Right kidney (tissue), 1 donor: ENCODE results near the gene KRT23.
"Not testable (repeated sequence)": the region's sequence is repeated elsewhere in the genome, so short reads cannot be mapped to it uniquely, and the experiment has no call there.

Experiments used
- DNase-seq: peaks from one replicate; pipeline ENCODE4 v3.0.0-alpha.2; 2016

The KRT23 gene

DNA sequence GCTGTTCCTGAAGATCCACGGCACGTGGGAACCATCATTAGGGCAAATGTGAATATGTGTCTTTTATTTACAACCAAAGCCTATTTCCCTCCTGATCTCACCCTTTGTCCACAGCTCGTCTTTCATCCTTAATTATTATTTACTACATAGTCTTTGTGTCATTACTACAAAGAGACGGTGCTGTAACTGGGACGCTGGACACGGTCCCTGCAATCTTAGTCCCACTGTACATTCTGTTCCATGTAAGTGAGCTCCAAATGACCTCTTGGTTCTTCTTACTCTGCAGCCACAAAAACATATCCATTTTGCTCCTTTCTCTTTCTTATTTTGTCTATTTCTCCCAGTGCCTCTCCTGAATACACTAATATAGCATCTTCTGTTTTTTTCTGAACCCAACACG is 12.7 kb upstream of the KRT23 start:
- no peak for DNase-seq

DNA sequence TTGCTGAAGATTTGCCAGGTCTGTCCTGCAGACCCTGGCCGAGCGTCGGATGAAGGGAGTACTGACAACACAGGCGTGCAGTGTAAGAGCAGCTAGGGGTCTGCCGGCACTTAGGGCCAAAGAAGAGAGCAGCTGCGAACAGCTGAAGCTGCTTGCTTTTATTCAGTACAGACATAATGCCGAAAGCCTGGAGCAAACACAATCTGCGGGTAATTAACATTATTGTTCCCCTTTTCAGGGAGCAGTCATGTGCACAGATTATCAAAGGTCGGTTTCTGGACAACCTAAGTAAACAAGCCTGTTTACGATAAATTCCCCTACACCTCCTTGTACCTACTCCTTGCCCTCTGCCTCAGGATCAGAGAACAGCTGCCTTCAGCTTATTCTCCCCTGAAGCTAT is 12.0 kb upstream of the KRT23 start:
- peak; percentile 48 for DNase-seq

DNA sequence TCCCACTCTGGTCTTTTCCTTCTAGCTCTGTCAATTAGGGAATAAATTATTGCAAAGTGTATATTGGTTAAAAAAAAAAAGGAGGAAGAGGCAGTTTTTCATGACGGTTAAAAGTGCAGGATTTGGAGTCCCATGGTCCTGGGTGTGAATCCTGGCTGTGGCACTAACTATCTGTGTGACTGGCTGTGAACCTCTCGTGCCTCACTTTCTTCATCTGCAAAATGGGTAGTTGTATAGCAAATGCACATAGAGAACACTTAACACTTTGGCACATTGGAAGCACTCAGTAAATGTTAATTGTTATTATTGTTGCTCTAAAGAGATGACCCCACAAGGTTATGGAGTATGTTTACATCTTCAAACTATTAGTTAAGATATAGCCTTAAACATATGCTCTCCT is 10.5 kb upstream of the KRT23 start:
- no peak for DNase-seq

DNA sequence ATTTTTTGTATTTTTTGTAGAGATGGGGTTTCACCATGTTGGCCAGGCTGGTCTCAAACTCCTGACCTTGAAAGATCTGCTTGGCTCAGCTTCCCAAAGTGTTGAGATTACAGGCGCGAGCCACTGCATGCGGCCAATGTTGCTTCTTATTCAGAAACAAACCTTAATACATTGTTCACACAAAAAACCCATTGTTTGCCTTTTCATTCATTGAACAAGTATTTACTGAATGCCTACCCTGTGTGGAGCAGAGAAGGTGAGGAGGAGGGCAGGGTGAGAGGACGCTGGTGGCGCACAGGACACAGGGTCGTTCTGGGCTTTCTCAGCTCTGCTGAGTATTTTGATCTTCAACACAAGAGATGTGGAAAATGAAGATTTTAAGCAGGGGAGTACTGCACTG is 8.0 kb upstream of the KRT23 start:
- no peak for DNase-seq

DNA sequence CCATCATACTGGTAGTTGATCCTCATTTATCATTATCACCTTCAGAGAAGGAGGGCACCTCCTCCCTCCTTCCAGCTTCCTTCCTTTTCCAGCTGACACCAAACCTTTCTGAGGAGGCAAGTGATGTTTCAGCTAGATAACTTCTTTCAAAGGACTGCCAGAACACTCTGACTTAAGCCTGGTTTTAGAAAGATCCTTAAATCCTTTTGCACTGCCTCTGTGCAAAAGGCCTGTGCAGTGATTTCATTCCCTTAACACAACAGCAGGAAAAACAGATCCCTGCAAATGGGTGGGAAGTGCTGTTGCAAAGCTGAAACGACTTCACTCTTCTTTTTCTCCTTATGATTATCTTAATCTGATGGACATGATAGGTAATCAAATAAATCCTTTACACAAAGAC is 7.1 kb upstream of the KRT23 start:
- DNase-seq, result no peak

DNA sequence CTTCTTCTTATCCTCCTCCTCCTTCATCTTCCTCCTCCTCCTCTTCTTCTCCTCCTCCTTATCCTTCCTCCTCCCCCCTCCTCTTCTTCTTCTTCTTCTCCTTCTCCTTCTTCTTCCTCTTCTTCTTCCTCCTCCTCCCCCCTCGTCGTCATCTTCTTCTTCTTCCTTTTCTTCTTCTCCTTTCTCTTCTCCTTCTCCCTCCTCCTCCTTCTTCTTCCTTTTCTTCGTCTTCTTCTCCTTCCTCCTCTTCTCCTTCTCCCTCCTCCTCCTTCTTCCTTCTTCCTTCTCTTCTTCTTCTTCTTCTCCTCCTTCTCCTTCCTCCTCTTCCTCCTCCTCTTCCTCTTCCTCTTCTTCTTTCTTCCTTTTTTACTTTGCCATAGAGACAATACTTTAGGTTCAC is 5.1 kb upstream of the KRT23 start:
- no peak for DNase-seq

DNA sequence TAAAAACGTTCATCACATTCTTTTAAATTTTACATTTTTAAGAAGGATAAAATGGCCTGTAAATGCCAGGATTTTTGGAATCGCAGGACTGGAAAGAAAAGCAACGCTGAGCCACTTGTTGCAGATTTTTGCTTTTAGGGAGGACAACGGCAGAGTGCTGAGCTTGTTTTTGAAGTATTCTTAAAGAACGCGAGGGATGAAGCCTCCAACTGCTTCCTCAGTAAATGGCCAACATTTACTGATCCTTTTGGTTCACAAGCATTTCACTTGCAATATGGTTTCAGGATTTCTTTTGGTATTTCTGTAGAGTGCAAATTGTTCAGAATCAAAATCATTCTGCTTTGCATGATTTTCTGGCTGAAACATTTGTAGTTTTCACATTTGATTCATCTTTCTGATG is 2.8 kb upstream of the KRT23 start:
- DNase-seq, result no peak

DNA sequence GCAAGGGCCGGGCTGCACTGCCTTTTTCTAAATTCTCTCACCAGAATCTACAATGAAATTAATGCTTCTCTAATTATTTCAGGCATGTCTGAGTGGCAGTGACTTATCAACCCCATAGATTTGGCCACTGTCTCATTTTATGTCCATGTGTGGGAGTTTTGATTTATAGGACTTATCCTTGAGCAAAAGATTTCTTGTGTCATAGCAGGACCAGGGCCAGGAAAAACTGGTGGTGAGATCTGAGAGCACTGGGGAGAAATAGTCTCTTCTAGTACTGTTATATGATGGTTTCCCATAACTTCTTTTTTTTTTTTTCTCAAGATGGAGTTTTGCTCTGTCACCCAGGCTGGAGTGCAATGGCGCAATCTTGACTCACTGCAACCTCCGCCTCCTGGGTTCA is 1.5 kb upstream of the KRT23 start:
- no peak for DNase-seq

GRCh38 chr17:40936976-40937375 is 470 bp downstream of the KRT23 start:
- DNase-seq, result no peak

GRCh38 chr17:40936437-40936971 is 942 bp downstream of the KRT23 start:
- no peak for DNase-seq

DNA sequence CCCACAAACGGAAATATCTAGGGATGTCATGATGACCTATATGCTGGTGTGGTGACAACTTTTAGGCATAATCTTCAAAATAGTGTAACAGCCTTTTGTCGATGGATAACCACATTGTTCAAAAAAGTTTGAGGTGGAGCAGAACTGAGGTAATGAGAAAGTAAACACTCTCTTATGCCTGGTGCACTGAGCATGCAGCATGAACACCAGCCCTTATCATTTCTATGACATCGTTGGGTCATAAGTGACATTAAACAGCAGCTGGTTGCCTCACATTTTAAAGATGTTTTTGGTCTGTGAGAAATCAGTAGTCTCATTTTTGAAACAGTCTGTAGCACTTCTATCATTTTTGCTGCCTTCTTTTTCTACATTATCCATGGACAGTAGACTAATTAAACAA is 1.8 kb downstream of the KRT23 start:
- DNase-seq, result no peak

GRCh38 chr17:40932608-40933007 is 4.8 kb downstream of the KRT23 start:
- DNase-seq, result no peak

DNA sequence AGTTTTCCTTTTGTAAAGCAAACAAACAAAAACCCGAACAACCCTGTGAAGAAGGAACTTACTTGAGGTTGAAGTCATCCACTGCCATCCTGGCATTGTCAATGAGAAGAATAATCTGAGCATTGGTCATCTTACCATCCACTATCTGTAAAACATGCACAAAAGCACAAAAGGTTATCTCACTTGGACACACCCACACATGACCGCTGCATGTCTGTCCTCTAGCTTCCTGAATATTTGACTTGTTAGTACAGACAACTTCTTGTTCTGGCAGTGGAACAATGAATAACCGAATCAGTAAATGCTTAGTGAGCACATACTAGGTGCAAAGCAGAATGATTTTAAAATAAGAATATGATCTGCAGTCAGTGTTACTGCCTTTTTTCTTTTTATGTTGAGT is 6.1 kb downstream of the KRT23 start:
- DNase-seq, result no peak

DNA sequence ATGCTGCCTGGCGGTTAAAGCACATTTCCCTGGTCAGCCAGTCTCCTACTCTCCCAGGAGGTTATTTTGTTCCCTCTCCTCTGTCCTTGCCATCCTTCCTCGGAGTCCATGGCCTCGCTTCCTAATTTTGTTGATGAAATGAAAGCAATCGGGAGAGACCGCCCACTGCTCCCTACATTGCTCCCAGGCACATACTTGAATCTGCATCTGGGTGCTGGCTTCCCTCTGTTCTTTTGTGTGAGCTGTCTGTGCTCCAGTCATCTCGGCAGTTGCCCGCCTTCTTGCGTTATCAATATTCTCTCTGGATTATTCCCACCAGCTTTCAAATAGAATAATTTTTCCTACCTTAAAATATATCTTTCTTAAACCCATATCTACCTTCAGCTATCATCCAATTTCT is 11.1 kb downstream of the KRT23 start:
- no peak for DNase-seq

GRCh38 chr17:40922239-40922638 is 15.2 kb downstream of the KRT23 start:
- no peak for DNase-seq

GRCh38 chr17:40921026-40921425 is 16.4 kb downstream of the KRT23 start:
- no peak for DNase-seq

DNA sequence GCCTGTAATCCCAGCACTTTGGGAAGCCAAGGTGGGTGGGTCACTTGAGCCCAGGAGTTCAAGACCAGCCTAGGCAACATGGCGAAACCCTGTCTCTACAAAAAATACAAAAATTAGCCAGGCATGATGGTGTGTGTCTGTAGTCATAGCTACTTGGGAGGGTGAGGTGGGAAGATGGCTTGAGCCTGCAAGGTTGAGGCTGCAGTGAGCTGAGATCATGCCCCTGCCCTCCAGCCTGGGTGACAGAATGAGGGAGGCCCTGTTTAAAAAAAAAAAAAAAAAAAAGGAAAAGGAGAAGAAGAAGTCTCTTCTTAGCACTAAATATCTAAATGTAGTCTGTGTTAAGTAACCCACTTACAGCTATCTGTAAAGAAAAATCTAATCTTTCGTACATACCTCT is 20.3 kb downstream of the KRT23 start:
- not testable (repeated sequence) for DNase-seq

GRCh38 chr17:40916366-40916765 is 21.1 kb downstream of the KRT23 start:
- DNase-seq, result no peak

DNA sequence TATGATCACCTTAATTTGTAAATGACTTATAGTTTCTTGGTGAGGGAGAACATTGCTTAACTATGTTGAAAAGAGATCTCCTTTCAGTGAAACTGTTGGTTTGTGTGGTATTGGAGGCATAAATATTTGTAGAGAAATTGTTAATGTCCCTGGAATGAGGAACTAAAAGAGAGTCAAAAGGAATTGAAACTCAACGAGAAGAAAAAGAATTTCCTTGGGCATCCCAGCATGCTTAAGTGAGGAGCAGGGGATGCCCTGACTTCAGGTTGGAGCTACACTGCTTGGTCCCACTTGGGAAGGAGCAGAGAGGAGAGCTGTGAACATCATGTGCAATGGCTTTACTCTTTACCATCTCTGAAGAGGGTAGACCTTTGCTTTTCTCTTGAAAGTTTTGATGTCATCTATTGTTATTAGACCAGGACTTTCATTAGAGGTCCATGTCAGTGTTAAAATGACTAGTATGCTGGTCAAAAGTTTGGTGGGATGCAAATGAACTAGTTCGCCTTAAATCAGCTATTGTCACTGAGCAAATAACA is 21.7 kb downstream of the KRT23 start:
- no peak for DNase-seq

GRCh38 chr17:40915199-40915661 is 22.2 kb downstream of the KRT23 start:
- no peak for DNase-seq

- DNase-seq, result no peak
Measured at GRCh38 chr17:40914075-40914855, 23.2 kb downstream of the KRT23 start.

GRCh38 chr17:40912486-40913210 is 24.8 kb downstream of the KRT23 start:
- no peak for DNase-seq

- no peak for DNase-seq
Measured at GRCh38 chr17:40910441-40910841, 27.0 kb downstream of the KRT23 start.

DNA sequence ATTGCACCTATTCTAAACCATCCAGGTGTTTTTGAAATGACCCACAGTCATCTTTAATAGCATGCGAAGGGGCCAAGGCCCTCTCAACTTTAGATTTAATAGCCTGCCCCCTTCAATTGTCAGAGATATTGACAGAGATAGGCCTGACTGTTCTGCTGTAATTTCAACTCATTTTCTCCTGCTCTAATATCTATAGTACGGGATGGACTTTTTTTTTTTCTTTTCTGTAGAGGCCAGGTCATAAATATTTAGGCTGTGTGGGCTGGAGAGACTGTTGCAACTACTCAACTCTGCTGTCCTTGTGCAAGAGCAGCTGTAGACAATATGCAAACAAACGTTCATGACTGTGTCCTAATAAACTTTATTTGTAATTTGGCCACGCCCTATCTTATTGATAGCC is 27.7 kb downstream of the KRT23 start:
- no peak for DNase-seq
